D341Med (cell line): ENCODE data around the gene UPP1.
"Not testable (repeated sequence)": the region's sequence is repeated elsewhere in the genome, so short reads cannot be mapped to it uniquely, and the experiment has no call there.

Experiments used
- DNase-seq: peaks from one replicate; pipeline ENCODE4 v3.0.0; 2012; ENCODE audit warnings: low spot score

Gene UPP1

DNA sequence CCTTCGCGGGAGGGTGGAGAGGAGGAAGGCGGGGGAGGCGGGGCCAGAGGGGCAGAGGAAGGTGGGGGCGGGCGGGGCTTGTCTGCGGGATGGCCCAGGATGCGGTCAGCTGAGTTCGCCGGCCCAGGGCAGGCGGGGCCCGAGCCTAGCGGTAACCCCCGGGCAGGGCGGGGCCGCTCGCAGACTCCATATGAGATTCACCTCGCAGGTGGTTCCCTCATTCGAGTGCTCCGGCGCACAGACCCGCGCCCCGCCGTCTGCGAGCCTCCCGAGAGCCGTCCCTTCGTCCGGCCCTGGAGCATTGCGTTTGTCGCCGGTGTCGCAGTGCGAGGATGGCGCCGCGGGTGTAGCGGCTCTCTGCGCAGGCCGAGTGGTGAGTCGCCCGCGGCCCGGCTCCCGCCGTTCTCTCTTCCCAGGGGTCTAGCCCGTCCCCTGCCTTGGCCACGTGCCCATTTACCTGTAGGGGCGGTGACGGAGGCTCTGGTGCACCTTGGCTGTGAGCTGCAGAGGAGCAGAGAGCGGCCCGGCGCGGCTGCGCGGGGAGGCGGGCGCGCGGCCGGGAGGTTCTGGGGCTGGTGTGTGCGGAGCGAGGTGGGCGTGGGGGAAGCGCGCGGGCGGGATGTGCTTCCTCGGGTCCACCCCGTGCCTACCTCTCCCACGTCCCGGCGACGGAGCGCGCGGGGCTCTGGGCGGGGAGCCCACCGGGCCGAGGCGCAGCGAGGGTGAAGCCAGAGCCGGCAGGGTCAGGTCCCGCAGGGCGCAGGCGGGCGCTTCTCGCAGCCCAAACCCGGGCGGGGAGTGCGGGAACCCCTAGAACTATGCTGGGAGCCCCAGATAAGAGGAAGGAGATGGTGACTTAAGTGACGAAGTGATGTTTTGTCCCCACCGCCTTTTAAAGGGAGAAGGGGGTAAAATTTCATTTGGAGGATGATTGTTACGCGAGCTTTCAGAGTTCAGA, at the start of gene UPP1:
UPP1 (plus strand) TSS at position 220 of the 958 bp plus-strand sequence. CDS start 5,519 bp downstream, outside the sequence.
- peak; percentile 86 for DNase-seq

DNA sequence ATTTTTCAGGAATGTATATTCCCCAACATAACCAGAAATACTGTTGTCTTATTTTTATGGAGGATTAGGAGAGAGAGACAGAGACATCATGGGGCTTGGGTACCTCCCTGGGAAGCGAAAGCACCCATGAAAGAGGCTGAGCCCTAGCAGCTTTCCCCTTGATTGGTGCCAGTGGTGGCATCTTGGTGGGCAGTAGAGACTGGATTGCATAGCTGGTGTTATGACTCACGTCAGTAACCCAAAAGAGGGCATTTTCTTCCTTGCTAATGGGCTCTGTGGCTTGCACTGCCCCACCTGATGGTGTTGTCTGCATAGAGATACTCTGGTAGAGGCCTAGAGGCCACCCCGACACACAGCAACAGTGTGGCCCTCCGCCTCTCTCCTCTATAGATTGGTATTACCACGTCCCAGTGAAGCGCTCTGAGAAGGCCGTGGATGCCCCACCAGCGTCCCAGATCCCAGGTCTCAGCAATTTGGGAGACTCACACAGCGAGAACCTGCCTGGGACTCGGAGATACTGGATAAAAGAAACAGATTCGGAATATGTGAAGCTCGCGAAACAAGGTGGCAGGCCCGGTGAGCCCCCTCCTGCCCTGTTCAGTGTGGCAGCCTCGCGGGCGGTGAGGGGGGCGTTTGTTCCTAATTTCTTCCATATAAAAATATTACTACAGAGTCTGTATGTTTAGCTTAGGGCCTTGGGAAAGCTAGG, 48.0 kb upstream of the UPP1 start:
- no peak for DNase-seq

DNA sequence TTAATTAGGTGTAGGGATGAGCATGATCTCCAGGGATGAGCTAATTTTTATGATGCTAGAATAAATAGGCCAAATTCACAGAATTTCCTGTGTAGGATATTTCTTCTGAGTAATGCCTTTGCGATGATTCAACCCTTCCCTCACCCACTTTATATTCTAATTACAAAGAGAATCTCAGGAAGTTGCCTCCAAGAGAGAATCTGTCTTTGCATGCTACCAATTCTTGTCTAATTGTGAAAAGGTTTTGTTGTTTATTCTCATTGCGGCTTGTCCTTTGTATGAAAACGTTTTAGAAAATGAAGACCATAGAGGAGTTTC, 47.5 kb upstream of the UPP1 start:
- no peak for DNase-seq

DNA sequence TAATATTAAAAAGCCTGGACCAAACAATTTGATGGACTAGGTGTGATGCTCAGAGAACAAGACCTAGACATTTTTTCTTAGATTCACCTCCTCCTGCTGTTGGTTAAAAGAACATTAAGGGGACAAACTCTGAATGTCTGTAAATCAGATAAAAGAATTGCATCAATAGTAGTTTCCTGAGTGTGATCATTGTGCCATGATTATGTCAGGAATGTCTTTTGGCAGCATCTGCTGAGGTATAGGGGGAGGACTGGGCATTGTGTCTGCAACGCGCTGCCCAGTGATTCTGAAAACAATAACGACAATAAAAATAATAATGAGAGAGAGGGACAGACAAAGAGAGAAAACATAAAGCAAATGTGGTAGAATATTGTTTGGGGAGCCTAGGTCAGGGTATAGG, 46.8 kb upstream of the UPP1 start:
- DNase-seq: no peak

DNA sequence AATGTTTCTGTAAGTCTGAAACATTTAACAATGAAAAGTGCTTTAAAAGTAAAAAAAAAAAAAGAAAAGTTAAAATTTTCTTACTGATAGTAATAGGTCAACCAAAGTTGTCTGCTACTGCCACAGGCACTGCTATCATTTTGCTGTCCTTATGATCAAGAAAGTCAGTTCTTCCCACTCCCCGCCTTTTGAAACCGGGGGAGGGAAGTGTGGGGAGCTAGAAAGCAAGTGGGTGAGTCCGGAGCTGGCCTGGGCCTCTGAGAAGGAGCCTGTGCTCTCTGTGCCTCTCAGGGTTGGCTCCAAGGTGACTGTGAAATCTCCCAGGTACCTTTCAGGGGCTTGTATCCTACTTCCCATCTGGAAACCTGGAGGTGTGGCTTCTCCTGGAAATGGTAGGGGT, 46.4 kb upstream of the UPP1 start:
- DNase-seq: no peak

DNA sequence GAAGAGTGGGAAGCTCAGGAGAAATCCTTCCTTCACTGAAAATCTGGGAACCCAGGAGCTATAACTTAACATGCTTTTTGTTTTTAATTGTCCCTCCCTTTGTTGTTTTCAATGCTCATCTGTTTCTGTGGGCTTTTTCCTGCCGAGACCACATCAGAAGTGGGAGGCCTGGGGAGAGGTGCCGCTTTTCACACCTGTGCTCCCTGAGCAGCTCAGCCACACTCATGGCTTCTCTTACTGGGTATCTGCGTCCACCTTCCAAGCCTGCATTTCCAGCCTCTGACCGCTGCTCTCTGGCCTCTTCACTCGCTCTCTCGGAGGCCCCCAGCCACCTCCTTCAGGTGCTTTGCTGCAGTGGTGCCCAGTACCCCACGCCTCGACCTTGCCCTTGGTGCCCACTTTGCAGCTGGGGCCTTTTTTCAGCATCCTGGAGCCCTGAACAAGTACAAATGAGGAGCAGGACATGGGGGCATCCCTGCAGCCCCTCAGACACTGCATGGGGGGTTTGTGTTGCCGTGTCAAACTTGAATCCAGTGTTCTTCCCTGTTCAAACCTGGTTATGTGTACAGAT, 43.8 kb upstream of the UPP1 start:
- DNase-seq: no peak

DNA sequence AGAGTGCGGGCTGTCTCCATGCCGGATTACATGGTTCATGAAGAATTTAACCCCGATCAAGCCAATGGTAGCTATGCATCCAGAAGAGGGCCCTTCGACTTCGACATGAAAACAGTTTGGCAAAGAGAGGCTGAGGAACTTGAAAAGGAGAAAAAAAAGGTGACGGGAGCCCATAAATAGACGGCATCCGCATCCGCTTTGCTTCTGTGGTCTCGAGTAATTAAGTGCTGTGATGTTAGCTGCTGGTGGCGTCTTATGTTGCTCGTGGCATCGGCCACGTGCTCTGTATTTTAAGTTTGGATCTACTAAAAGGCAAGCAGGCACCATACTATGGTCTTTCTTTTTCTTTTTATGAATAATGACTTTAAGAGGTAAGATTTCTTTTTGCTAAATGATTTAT, 42.6 kb upstream of the UPP1 start:
- DNase-seq: no peak

DNA sequence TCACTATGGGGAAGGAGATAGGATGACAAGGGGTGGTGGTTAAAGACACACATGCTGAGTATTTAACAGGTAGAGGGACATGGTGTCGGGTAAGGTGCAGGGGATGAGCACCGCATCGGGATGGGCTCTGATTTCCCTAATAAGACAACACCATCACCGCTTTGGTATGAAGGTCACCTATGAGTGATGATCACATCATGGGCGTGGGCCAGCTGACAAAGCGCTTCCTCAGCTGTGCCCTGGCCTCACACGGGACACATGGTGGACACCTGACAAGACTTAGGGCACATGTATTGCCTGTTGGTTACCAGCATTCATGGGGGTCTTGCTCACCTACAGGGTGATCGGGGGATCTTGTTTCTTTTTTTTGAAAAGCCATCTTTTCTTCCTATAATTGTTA, 41.0 kb upstream of the UPP1 start:
- DNase-seq: no peak

DNA sequence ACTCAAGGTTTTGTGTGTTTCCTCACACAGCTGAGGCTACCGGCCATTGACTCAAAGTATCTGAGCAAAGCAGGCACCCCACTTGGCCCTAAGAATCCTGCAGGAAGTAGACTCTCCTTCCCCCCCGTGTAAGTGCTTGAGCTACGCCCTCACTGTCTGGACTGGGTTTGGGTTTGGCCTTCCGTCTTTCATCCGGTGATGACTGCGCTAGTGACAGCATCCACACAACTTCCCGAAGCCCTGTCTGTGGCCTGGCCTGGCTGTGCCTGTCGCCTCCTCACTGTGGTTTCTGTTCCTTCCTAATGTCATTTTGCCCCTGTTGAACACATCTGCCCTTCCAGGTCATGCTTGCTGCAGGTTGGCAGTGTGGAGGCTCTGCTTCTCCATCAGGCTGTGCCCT, 39.2 kb upstream of the UPP1 start:
- no peak for DNase-seq

DNA sequence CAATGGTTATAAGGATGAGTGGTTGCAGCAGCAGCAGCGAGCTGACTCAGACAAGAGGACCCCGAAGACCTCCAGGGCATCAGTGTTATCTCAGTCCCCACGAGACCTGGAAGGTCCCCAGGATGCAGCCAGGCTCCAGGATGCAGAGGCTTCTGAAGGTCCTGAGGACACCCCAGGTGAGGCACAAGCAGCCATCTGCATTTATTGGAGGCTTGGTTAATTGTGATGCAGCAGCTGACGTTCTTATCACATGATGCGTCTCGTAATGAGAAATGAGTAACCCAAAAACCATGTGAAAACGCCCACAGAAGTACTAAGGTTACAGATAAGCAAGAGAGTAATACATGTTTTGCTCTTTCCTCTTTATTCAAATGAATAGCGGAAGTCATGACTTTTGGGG, 36.3 kb upstream of the UPP1 start:
- no peak for DNase-seq

DNA sequence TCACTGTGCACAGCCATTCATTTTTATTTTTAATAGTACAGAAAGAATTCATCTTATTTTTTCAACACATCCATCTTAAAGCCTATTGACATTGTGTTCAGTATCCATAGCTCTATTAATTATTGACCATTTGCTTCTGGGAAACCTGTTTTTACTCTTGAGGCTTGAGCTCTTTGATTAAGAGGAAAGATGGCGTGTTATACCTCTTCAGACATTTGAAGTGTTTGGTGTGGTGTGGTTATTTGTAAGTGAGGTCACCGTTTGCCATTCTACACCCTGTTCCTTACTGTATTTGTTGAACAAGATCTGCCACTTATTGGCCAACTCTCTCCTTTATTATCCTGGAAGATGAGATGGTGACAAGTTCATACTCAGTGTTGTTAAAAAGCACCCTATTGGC, 35.3 kb upstream of the UPP1 start:
- no peak for DNase-seq

DNA sequence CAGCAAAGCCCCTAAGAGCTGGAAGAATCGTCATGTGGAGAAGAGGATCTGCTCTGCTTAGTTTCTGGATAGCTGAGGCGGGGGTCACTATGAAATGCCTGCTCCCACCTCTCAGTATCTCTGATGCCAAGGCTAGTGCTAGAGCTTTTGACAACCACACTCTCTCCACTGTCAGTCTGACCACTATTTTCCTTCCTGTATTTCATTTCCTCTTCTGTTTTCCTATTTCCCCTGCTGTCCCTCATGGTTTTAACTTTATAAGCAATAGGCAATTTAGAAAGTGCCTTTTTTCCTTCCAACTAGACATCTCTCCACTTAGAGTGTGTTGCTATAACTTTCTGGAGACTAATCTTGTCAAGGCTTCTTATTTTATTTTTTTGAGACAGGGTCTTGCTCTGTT, 30.1 kb upstream of the UPP1 start:
- no peak for DNase-seq

DNA sequence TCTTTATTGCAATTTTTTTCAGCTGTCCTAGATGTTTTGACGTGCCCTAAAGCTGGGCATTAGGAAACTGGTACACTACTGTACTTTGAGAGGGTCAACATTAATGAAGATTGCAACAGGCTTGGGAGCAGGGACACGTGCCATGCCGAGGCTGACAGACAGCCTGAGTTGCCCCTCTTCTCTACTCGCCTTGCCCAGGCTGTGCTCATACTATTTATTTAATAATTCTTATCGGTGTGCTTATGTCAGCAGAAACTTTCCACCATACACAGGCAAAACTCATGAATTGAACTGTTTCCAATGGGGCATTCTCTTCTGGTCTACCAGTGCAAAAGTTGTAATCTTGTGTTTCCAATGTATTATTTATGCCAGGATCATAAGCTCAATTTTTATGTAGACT, 29.4 kb upstream of the UPP1 start:
- DNase-seq: no peak

DNA sequence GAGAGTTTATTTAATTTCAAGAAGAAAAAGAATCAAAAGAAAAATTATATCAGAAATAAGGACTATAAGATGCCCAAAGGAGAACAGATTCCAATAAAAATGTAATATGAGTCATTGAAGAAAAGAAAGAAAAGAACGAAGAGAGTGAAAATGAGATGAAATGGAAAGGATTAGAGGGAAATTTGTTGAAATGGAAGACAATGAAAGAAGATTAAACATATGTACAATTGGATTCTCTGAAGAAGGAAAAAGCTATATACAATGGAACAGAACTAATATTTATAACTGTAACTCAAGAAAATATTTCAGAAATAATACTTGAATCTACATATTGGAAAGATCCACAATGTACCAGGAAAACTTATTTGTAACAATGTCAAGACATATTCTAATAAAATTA, 25.1 kb upstream of the UPP1 start:
- no peak for DNase-seq

DNA sequence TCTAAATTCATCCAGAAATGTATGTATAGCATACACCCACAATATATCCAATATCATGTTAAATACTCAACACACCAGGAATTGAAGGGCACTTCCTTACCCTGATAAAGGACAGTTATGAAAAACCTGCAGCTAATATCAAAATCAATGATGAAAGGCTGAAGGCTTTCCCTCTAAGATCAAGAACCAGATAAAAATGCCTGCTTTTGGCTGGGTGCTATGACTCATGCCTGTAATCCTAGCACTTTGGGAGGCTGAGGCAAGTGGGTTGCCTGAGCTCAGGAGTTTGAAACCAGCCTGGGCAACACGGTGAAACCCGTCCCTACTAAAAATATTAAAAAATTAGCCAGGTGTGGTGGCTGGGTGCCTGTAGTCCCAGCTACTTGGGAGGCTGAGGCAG, 21.6 kb upstream of the UPP1 start:
- no peak for DNase-seq

DNA sequence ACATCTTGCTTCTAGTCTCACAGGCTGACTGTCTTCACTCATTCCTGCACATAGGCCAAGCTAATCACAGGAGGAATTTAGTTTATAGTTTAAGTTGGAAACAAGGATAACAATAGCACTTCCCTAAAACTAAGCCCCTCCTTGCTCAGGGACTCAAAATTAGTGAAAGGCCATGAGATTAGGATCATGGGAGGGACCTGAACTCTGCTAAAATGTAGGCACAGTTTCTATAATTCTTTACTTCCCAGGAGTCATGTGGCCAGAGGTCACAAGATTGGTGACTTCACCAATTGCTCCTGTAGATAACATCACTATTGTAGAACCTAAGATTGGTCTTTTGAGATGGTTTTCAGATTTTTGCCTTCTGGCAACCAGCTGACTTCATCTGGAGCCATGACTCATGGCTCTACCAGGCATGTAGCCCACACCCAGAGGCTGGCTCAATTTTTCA, 14.8 kb upstream of the UPP1 start:
- no peak for DNase-seq

DNA sequence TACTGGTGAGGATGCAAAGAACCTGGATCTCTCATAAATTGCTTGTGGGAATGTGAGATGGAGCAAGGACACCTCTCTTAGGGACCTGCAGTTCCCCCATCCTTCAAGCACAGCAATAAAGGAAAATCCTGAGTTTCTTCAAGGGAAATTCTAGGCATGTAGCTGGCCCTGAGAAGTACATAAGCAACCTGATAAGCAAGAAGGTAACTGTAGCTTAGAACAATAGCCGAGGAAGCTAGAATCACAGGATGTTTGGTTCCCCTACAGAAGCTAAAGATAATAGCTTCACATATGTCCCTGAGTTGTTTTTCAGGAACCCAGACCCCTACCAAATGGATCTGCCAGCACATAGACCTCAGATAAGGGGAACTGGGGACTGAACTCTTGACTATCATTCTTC, 11.6 kb upstream of the UPP1 start:
- DNase-seq: no peak

DNA sequence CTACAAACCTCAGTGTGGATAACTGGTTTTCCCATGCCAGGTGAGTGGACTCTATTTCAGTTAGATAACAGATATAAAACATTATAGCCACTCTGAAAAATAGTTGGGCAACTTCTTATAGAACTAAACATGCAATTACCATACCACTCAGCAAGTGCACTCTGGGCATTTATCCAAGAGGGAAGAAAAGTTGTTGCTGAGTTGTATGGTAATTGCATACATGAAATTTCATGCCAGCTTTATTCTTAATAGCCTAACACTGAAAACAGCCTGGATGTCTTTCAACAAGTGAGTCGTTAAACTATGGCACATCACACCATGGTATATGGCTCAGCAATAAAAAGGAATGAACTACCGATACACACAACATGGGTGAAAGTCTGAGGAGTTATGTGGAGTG, 10.6 kb upstream of the UPP1 start:
- no peak for DNase-seq

DNA sequence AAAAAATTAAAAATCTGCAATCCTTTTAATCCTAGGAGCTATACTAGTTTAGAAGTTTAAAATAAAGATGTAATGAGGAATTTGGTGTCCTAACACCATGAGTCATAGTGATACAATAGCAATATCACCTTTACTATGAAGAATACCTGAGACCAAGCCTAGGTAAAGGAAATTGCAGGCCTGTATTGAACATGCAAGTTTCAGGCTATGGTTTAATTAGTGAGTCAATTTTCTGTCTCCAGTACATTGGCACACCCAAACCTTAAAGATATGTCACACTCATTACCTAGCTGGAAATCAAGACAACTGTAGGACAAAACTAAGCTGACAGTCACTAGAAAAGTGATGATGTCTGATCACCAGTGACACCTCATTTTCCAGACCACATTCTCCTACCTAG, 6.7 kb upstream of the UPP1 start:
- DNase-seq: not testable (repeated sequence)

DNA sequence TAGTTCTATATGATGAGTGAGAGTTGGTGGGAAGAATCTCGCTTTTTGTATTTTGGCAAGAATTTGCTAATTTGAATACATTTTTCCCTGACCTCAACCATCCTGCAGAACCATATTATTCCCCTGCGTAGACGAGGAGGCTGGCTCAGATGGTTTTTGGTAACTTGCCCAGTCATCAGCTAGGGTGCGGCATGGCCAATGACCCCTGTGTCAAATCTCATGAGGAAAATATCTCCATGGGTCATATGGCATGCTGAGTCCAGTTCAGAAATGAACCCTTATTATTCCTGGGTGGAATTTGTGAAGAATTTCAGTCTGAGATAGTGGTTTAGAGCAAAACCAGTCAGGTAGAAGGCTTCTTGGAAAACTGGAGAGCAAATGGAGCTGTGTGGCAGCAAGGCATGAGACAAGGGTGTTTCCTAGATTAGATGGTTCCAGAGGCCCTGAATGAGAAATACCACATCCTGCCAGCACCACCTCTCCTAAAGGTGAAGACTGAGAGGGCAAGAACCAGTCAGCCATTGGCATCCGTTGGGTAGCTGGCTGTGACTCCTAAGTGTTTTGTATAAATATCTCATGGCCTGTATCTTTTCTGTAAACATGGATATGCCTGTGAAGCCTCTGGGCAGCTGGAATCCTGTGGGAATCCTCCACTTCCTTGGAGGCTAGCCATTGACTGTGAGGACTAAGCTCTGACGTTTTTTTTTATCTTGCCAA, 5.8 kb upstream of the UPP1 start:
- DNase-seq: no peak

DNA sequence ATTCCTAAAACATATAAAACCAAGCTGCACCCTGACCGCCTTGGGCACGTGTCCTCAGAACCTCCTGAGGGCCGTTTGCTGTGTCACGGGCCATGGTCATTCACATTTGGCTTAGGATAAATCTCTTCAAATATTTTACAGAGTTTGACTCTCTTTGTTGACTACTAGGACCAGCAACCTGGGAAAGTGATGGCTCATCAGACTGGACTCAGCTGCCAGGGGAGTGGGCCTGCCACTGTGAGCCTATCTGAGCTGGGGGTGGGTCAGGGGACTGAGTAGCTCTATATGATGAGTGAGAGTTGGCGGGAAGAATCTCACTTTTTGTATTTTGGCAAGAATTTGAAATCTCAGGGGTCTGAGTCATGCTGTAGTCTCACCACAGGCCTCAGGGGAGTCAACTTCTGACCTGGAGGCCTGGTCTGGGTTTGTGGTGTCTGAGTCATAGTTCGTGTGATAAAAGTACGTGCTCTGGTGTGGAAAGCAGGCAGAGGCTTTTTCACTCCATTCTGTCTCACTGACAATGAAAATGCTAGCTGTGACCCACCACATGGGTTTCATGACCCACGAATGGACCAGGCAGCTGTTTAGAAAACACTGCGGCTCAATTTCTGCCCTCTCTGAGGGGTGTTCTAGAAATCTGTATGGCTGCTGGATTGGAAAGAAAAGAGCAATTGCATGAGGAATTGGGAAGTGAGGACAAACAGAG, 4.2 kb upstream of the UPP1 start:
- DNase-seq: no peak

DNA sequence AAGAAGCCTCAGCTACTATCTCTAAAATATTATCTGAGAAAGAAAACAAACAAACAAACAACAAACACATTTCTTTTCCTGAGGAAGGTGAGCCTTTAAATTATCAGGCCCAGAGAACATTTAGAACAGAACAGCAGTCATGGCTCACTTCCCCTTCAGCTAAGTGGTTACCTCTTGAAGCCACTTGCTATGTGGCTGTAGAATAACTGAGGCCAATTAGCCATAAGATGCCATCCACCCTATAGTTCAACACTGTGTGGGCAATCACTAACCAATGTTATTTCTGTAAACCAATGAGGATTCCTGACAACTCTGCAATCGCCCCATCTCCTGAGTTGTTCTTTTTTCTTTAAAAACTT, 3.7 kb upstream of the UPP1 start:
- DNase-seq: no peak
